Choroid plexus epithelial cell (primary cell): ENCODE results near the gene RGS12.
A peak's percentile ranks its signal among the peaks of the same experiment; 100 is the strongest.

Experiments used
- DNase-seq: peaks from one replicate; pipeline ENCODE4 v3.0.0-alpha.2; 2010; ENCODE audit warnings: low read depth
- H3K4me3 ChIP-seq: 2 replicates; pipeline ENCODE4 v1.5.1; 2011; ENCODE audit warnings: low read depth, mild to moderate bottlenecking, control low read depth, low read length, moderate library complexity
- CTCF ChIP-seq: conservative IDR thresholded peaks from 2 replicates; pipeline ENCODE4 v1.5.1; 2011; ENCODE audit warnings: low read depth, mild to moderate bottlenecking, control low read depth, inconsistent platforms, low read length, moderate library complexity

The RGS12 gene

DNA sequence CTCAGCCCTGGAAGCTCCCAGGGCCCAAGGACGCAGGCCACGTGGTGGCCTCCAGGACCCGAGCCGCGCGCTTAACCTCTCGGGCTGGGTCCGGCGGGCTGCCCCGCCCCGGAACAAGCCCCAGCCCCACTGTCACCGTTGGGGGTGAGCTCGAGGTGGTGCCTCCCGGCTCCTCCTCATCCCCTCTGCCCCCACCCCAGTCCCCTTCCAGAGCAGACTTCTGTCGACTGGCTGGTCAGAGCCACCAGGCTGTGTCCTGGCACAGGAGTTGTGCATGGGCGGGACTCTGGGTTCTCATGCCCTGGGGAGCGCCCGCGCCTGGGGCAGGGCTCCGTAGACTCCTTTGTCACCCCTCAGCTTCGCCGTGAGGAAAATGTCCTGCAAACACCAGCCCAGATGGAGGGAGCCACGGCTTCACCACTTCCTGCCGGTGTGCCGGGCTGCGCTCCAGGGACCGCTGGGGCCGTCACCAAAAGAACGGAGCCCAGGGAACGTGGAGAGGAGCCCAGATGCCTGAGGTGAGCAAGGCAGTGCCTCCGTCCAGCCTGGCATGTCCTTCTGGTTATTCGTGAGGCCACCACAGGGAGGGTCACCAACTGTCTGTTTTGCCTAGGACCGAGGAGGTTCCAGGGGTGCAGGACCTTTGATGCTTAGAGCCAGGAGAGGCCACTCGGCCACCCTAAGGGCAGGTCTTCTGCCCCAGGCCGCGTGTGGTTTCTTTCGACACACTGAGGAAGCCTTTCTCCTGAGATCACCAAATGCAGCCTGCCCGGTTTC lies 7.1 kb upstream of the RGS12 start:
- peak; percentile 63 for DNase-seq
- no peak for TF ChIP-seq CTCF

DNA sequence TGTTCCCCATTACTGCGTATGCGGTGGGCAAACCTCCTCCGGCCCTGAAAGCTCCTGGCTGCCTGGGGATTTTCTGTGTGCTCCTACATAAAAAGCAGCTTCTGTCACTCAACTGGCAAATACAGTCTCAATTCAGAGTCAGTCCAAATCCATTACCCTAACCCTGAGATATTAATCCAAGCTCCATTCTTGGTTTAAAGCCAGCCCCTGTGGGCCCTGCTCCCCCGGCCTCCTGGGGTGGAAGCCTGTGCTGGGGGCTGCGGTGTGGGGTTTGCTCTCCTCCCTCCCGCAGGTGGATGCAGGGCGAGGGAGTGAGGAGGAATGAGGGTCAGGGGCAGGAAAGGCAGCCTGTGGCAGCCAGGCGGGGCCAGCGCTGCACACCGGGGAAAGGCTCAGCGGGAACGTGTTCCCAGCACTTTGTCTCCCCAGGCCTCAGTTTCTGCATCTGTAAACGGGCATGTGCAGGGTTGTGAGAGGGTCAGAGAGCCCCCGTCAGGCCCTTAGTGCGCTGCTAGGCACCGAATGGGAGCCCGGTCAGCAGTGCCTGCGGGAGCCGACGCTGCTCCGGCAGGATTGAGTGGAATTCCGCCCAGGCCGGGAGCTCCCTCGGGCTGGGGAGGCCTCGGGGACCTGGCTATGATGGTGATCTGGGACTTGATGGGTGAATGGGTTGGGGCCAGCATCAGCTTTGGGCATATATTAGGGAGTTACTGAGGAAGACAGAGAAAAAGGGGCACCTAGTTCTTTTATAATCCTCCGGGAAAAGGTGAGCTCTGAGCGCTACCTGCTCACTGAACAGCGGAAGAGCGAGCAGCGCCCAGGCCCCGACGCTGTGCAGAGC lies 6.3 kb upstream of the RGS12 start:
- no peak for TF ChIP-seq CTCF
- DNase-seq, result no peak
- H3K4me3 ChIP-seq, result no peak overlapping the region

More for the DNA sequence above, 7.1 kb upstream of the RGS12 start:
- no peak overlapping the region for H3K4me3 ChIP-seq

DNA sequence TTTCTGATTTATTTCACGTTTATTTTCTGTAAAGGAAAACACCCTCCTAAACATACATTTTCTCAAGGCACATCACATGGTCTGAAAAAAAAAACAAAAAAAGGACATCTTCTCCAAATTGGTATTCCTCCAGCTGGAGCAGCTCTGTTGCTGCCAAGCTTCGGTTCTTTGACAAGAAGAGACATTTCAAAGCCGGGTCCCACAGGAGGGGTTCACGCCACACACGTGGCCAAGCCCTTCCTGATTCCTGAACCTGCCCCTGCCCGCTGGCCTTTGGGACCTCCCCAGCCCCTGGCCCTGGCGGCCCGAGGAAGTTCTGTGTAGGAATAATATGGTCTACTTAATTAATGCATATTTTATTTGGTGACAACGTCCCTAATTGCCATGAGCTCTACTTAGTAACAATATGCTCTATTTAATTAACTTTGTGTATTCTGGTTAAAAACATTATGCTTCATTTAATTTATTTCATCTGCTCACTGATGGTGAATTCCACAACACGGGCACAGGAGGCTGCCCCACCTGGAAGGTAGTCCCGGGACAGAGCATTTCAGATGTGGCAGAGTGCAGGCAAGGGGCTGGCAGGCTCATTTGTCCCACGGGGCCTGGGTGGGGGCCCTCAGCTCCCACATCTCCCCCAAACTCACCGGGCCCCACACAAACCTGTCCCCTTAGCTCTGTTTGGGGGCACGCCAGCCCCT lies 5.4 kb upstream of the RGS12 start:
- DNase-seq, result no peak
- H3K4me3 ChIP-seq, result no peak overlapping the region
- no peak for TF ChIP-seq CTCF

DNA sequence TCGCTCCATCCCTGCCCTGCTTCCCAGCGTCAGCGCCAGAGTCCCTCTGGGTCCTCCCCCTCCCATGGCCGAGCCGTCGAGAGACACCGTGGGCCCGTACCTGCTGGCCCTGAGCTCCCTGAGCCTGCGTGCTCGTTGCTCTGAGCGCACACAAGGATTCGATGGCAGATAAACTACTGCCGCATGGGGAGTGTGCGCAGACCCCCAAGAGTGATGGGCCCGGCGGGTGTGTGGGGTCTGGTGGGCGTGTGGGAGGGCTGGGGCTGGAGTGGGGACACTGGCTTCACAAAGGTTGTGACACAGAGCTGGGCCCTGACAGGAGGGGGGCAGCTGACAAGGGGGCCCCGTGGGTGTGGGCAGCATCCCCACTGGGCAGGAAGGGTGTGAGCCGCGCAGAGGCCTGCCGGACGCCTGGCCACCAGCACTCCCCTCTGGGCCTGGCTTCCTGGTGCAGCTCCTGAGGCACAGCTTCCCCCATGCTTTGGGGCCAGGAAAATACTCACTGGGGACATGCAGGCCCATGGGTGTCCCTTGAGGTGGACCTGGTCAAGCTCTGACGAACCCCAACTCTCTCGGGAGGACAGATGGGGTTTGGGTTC lies 4.8 kb upstream of the RGS12 start:
- TF ChIP-seq CTCF, result no peak
- H3K4me3 ChIP-seq, result no peak overlapping the region
- no peak for DNase-seq

DNA sequence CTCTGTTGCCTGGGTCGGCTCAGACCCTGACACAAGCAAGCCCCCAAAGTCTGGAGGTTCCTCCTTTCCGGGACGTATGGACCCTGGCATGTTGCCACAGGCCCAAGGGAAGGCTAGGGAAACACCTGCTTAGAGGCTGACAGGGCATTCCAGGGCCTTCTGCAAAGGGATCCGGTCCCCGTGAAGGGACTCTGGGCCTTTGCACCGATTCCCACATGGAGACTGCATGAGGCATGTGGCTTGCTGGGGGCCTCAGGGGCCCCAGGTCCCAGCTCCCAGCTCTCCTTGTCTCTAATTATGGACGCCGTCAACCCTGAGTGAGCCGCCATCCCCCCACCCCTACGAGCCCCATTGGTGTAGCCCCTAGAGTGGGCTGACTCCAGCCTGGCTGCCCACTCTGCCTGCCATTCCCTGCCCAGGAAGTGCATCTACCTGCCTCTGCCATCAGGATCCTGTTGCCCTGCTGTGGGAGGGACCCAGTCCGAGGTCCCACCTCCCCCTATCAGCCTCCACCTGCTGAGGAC lies 4.2 kb upstream of the RGS12 start:
- H3K4me3 ChIP-seq, result no peak overlapping the region
- DNase-seq, result no peak
- no peak for TF ChIP-seq CTCF

GRCh38 chr4:3290476-3290875 lies 2.3 kb upstream of the RGS12 start:
- TF ChIP-seq CTCF, result no peak
- no peak overlapping the region for H3K4me3 ChIP-seq
- no peak for DNase-seq
